ENCODE results near the gene UFL1.

UFL1 gene

GRCh38 chr6:96576221-96576620 is 54.6 kb downstream of the UFL1 start:
- no peak for DNase-seq

GRCh38 chr6:96582021-96582420 is 60.4 kb downstream of the UFL1 start:
- no peak for DNase-seq

- DNase-seq = no peak
Measured at GRCh38 chr6:96582436-96582835, 60.8 kb downstream of the UFL1 start.

- no peak for DNase-seq
Measured at GRCh38 chr6:96604420-96604819, 82.8 kb downstream of the UFL1 start.
